ENCODE data around the gene RBFOX1. TPM values are rescaled to one million over a fixed set of nuclear protein-coding genes. Genes with fewer than 3 reads are reported as not detected.

RBFOX1 gene
- total RNA-seq, 3 donors from 2014 or later, result 4.1 to 7.7 (median 5.1) TPM

GRCh38 chr16:7731141-7731540, 398.5 kb downstream of the RBFOX1 start:
- Histone ChIP-seq H3K9me3 (no peaks in the 10 kb centered on the region), H3K36me3 (ENCODE audit: low read depth) (no peaks in the 10 kb centered on the region), H3K4me3 (no peak overlapping the region), H3K4me1 (ENCODE audit: low read depth) (no peaks in the 10 kb centered on the region)
- ATAC-seq, result no peak
- peak in 1 of 3 donors; percentile 7 for DNase-seq
- intact Hi-C loops (cut with DNase I, micrococcal nuclease), result loop anchor here in 1 of 2 donors (10.0 kb wide), 1 partner anchor 946 kb away; no protein-coding TSS in a partner anchor
- no peak for TF ChIP-seq CTCF (IDR thresholded peaks at IDR 0.05)

GRCh38 chr16:7736138-7736665, 403.6 kb downstream of the RBFOX1 start:
- ATAC-seq, result no peak
- no peaks in the 10 kb centered on the region for H3K4me1 ChIP-seq (ENCODE audit: low read depth)
- no peaks in the 10 kb centered on the region for H3K9me3 ChIP-seq
- intact Hi-C loops (cut with DNase I, micrococcal nuclease), result loop anchor here in 1 of 2 donors (10.0 kb wide), 1 partner anchor 951 kb away; no protein-coding TSS in a partner anchor
- no peaks in the 10 kb centered on the region for H3K36me3 ChIP-seq (ENCODE audit: low read depth)
- no peak overlapping the region for H3K4me3 ChIP-seq
- TF ChIP-seq CTCF (IDR thresholded peaks at IDR 0.05), result no peak
- no peak for DNase-seq

DNA sequence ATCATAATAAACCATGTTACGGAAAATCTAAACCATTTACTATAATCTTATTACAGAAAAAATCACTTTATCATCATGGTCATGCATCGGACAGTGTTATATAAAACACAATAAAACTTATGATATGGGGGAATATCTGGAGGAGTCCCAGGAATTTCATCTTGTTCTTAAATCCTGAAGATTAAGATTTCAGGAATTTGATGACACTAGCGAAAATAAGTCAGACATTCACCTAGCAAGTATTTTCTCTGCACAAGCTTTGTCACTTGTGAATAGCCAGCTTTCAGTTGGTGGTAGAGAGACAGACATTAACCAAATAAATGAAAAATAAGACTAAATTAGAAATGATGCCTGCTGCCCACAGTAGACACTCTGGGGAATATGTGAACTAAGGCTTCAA, 410.0 kb downstream of the RBFOX1 start:
- no peaks in the 10 kb centered on the region for H3K36me3 ChIP-seq (ENCODE audit: low read depth)
- no peak for TF ChIP-seq CTCF (IDR thresholded peaks at IDR 0.05)
- intact Hi-C loops (cut with DNase I, micrococcal nuclease), result no loop called here
- ATAC-seq, result no peak
- DNase-seq, result no peak
- no peak overlapping the region for H3K4me3 ChIP-seq
- no peaks in the 10 kb centered on the region for H3K9me3 ChIP-seq
- no peaks in the 10 kb centered on the region for H3K4me1 ChIP-seq (ENCODE audit: low read depth)

DNA sequence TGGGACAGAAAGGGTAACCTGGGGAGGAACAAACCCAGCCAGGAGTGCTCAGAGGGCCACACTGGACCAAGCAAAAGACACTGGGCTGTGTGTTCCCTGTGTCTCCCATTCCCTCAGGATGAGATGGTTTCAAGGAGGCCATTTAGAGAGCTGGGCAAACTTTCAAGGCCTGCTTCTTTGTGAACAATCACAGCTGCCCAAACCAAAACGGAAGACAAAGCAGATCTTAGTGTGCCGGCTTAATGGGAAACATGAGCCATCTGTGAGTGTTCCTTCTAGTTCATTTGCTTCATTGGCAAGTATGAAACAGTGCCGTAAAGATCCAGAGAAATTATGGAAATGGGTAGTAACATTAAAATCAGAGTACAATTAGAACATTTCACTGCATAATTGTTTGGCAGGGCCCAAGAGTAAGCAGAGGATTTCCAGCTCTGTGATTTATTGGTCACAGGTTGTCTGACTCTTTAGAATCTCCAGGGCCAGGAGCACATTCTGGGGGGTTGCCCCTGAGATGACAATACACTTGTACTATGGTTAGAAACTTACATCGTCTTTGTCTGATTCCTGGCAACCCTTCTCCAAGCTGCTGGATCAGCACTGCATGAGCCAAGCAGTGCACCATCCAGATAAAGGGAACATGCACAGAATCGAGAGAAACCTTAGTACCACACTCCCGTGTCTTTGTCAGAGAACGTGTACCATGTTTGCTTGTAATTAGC, 412.1 kb downstream of the RBFOX1 start:
- DNase-seq, result peak in 1 of 3 donors; percentile 14
- no peaks in the 10 kb centered on the region for H3K36me3 ChIP-seq (ENCODE audit: low read depth)
- TF ChIP-seq CTCF (IDR thresholded peaks at IDR 0.05), result no peak
- no peak for ATAC-seq
- no peaks in the 10 kb centered on the region for H3K9me3 ChIP-seq
- intact Hi-C loops (cut with DNase I, micrococcal nuclease), result no loop called here
- no peak overlapping the region for H3K4me3 ChIP-seq
- no peaks in the 10 kb centered on the region for H3K4me1 ChIP-seq (ENCODE audit: low read depth)

GRCh38 chr16:7745276-7745675, 412.6 kb downstream of the RBFOX1 start:
- intact Hi-C loops (cut with DNase I, micrococcal nuclease), result no loop called here
- no peak for TF ChIP-seq CTCF (IDR thresholded peaks at IDR 0.05)
- ATAC-seq, result no peak

More at GRCh38 chr16:7745276-7745675, 412.6 kb downstream of the RBFOX1 start:
- peak in 1 of 3 donors; percentile 11 for DNase-seq
- Histone ChIP-seq H3K36me3 (ENCODE audit: low read depth) (no peaks in the 10 kb centered on the region), H3K4me1 (ENCODE audit: low read depth) (no peaks in the 10 kb centered on the region), H3K4me3 (no peak overlapping the region), H3K9me3 (no peaks in the 10 kb centered on the region)
